Measurements from ENCODE around the gene PCIF1.
"Not testable (repeated sequence)": the region's sequence is repeated elsewhere in the genome, so short reads cannot be mapped to it uniquely, and the experiment has no call there.

Gene PCIF1

DNA sequence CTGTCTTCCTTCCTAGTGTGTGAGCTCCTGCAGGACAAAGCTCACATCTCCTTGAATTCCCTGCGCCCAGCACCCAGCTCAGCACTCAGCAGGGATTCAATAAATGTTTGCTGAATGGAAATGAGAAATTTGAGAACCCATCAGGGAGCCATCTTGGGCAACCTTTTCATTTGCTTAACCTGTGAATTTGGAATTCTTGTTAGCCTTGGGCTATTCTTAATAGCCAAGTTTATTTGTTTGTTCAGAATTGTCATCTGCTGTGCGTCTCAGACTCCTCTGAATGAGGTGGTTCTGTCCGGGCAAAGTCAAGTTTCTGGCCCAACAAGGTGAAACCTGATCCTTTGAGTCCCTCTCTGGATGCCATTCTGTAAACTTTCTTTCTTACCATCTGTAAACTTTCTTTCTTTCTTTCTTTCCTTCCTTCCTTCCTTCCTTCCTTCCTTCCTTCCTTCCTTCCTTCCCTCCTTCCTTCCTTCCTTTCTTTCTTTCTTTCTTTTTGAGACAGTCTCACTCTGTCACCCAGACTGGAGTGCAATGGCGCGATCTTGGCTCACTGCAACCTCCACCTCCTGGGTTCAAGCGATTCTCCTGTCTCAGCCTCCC lies 61.1 kb downstream of the PCIF1 start:
- not testable (repeated sequence) for H3K4me3 Mint-ChIP-seq, H3K9me3 Mint-ChIP-seq, H3K36me3 Mint-ChIP-seq, ATAC-seq, H3K27ac Mint-ChIP-seq
- Mint-ChIP-seq H3K27me3 (peaks cover 72% of the 10 kb centered on the region), H3K4me1 (peaks cover 53% of the 10 kb centered on the region)

DNA sequence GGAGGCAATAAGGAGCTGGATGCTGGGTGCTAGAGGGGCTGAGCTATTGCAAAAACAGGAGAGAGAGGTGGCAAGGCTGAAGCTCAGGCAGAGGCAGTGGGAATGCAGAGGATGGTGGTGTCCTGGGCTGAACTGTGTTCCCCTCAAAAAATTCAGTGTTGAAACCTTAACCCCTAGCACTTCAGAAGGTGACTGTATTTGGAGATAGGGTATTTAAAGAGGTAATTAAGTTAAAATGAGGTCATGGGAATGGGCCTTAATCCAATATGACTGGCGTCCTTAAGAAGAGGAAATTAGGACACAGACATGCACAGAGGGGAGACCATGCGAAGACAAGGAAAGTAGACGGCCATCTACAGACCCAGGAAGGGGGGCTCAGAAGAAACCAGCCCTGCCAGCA lies 62.7 kb downstream of the PCIF1 start:
- Mint-ChIP-seq H3K9me3 (no peaks in the 10 kb centered on the region), H3K4me1 (peaks cover 49% of the 10 kb centered on the region), H3K27me3 (peaks cover 65% of the 10 kb centered on the region), H3K36me3 (no peaks in the 10 kb centered on the region), H3K4me3 (no peak overlapping the region), H3K27ac (peak overlapping the region; percentile 37)
- no peak for ATAC-seq
